Measurements from ENCODE around the gene SGO2. TPM values are rescaled to one million over a fixed set of nuclear protein-coding genes. Genes with fewer than 3 reads are reported as not detected.

SGO2 gene
- total RNA-seq, 1 experiment from 2014 or later: 20.1 TPM

DNA sequence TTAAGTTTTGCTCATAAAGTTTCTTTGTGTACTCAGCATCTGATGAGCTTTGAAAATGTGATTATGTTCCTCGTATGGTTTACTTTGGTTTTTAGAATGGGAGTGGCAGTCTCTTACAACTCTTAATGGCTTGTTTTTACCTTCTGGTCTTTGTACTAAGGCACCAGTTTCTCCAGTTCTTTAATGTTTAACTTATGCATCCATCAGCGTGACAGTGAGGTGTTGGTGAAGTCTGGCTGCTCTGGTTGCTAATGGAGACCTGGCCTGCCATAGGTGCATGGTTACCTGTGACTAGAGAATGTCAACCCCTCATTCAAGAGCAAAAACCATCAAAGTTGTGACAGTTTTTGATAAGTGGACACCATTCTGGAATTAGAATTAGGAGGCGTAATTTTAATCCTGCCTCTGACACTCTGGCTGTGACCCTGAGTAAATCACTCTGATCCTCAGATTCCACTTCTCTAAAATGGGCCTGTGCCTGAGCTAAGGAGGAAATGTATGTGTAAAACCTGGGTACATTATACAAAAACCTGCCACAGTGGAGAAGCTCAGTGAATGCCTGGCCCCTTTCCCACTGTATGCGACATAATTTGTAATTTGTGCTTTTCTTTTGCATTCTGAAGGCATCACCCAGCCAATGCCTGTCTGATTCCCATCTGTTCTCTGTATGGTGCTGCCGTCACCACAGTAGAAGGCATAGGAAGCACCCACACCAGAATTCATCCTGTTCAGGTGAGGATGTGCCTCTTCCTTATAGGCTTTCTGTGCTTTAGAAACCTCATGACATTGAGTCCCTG lies 71.0 kb downstream of the SGO2 start:
- no peaks in the 10 kb centered on the region for H3K27me3 ChIP-seq (replicated peaks; ENCODE audit: control insufficient read depth, insufficient read depth, low read length)
- peaks cover 9% of the 10 kb centered on the region for H3K9me3 Mint-ChIP-seq (ENCODE audit: unreplicated experiment)
- H3K27ac Mint-ChIP-seq (ENCODE audit: unreplicated experiment): peak overlapping the region; percentile 70
- no peaks in the 10 kb centered on the region for H3K27me3 Mint-ChIP-seq (ENCODE audit: insufficient read depth, unreplicated experiment)
- H3K36me3 Mint-ChIP-seq (ENCODE audit: insufficient read depth, unreplicated experiment): no peaks in the 10 kb centered on the region
- peaks cover 22% of the 10 kb centered on the region for H3K4me1 ChIP-seq
- DNase-seq: peak; percentile 66 to 70
- TF ChIP-seq, protein P1, sequence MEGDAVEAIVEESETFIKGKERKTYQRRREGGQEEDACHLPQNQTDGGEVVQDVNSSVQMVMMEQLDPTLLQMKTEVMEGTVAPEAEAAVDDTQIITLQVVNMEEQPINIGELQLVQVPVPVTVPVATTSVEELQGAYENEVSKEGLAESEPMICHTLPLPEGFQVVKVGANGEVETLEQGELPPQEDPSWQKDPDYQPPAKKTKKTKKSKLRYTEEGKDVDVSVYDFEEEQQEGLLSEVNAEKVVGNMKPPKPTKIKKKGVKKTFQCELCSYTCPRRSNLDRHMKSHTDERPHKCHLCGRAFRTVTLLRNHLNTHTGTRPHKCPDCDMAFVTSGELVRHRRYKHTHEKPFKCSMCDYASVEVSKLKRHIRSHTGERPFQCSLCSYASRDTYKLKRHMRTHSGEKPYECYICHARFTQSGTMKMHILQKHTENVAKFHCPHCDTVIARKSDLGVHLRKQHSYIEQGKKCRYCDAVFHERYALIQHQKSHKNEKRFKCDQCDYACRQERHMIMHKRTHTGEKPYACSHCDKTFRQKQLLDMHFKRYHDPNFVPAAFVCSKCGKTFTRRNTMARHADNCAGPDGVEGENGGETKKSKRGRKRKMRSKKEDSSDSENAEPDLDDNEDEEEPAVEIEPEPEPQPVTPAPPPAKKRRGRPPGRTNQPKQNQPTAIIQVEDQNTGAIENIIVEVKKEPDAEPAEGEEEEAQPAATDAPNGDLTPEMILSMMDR (IDR thresholded peaks at IDR 0.05; ENCODE audit: insufficient read depth in 1 of 2, low read depth in 1 of 2, low read length in 1 of 2, severe bottlenecking in 1 of 2, unreplicated experiment in 1 of 2): no peak
- no peaks in the 10 kb centered on the region for H3K36me3 ChIP-seq (ENCODE audit: control insufficient read depth, insufficient read depth, low read length)
- H3K9me3 ChIP-seq: no peaks in the 10 kb centered on the region
- peak overlapping the region; percentile 37 for H3K4me3 Mint-ChIP-seq (ENCODE audit: unreplicated experiment)
- H3K4me1 Mint-ChIP-seq (ENCODE audit: low read depth, unreplicated experiment): peaks cover 43% of the 10 kb centered on the region
- H3K4me3 ChIP-seq (ENCODE audit: low read depth, low read length): no peak overlapping the region
- ChIA-PET CTCF (no interaction called here), POLR2A (no interaction called here)
- BruUV-seq (replicated peaks): no TSS peak
- intact Hi-C loops (cut with micrococcal nuclease; ENCODE audit: unreplicated experiment): no loop called here

DNA sequence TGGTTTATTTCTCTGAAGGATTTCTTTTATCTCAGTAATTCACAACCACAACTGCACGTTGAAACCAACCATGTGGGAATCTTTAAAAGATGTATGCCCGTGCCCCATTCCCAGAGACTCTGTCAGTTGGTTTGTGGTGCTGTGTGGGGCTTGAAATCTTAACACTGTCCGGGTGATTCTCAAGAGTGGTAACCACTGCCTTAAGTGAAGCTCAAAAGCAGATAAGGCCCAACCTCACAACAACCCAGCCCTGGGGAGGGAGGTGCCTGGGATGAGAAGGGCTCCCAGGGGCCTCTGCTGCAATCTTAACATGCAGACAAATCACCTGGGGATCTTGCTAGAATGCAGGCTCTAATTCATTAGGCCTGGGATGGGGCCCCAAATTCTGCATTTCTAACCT lies 73.2 kb downstream of the SGO2 start:
- H3K4me1 Mint-ChIP-seq (ENCODE audit: low read depth, unreplicated experiment): peaks cover 49% of the 10 kb centered on the region
- DNase-seq: no peak
- no peaks in the 10 kb centered on the region for H3K36me3 Mint-ChIP-seq (ENCODE audit: insufficient read depth, unreplicated experiment)
- Histone ChIP-seq H3K4me3 (ENCODE audit: low read depth, low read length) (no peak overlapping the region), H3K9me3 (no peaks in the 10 kb centered on the region), H3K27me3 (replicated peaks; ENCODE audit: control insufficient read depth, insufficient read depth, low read length) (no peaks in the 10 kb centered on the region), H3K4me1 (peaks cover 33% of the 10 kb centered on the region), H3K36me3 (ENCODE audit: control insufficient read depth, insufficient read depth, low read length) (no peaks in the 10 kb centered on the region)
- no TSS peak for BruUV-seq (replicated peaks)
- peaks cover 9% of the 10 kb centered on the region for H3K9me3 Mint-ChIP-seq (ENCODE audit: unreplicated experiment)
- CTCF ChIA-PET: no interaction called here
- no peaks in the 10 kb centered on the region for H3K27me3 Mint-ChIP-seq (ENCODE audit: insufficient read depth, unreplicated experiment)
- H3K27ac Mint-ChIP-seq (ENCODE audit: unreplicated experiment): no peak overlapping the region
- H3K4me3 Mint-ChIP-seq (ENCODE audit: unreplicated experiment): no peak overlapping the region
- TF ChIP-seq, protein P1 (IDR thresholded peaks at IDR 0.05; ENCODE audit: insufficient read depth in 1 of 2, low read depth in 1 of 2, low read length in 1 of 2, severe bottlenecking in 1 of 2, unreplicated experiment in 1 of 2): no peak
- POLR2A ChIA-PET: no interaction called here
- intact Hi-C loops (cut with micrococcal nuclease; ENCODE audit: unreplicated experiment): no loop called here

DNA sequence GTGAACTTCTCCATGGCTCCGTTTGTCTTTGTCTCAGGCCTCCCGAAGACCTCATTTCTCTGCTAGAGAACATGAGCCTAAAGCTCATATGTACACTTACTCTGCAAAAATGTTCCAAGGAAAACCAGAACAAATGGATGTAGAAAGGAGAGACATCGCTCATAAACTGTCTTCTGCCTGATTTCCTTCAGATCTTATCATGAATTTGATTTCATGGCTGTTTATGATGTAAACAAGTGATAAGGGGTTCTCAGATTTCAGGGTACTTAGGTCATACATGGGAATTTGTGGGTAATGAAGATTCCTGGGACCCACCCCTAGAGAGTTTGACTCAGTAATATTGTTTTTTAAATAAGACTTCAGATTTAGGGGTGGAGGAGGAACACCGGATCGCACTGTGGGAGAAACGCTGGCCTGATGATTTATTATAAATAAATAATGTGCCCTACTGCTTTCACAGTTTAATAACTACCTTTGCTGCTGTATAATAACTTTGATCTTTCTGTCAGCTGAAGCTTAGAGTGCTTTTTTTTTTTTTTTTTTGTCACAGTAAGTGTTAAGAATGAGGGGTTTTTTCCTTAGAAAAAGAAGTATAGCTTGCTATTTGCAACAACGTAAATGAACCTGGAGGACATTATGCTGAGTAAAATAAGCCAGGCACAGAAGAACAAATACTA lies 74.7 kb downstream of the SGO2 start:
- TF ChIP-seq, protein P1 (IDR thresholded peaks at IDR 0.05; ENCODE audit: insufficient read depth in 1 of 2, low read depth in 1 of 2, low read length in 1 of 2, severe bottlenecking in 1 of 2, unreplicated experiment in 1 of 2): no peak
- Histone ChIP-seq H3K9me3 (no peaks in the 10 kb centered on the region), H3K4me1 (peaks cover 36% of the 10 kb centered on the region), H3K27me3 (replicated peaks; ENCODE audit: control insufficient read depth, insufficient read depth, low read length) (no peaks in the 10 kb centered on the region), H3K36me3 (ENCODE audit: control insufficient read depth, insufficient read depth, low read length) (no peaks in the 10 kb centered on the region), H3K4me3 (ENCODE audit: low read depth, low read length) (no peak overlapping the region)
- intact Hi-C loops (cut with micrococcal nuclease; ENCODE audit: unreplicated experiment): no loop called here
- ChIA-PET POLR2A (no interaction called here), CTCF (interaction anchor here (0.6 kb wide), 1 partner anchor 22 kb away, joined by 6 read pairs; no protein-coding TSS in a partner anchor)
- DNase-seq: no peak
- H3K27me3 Mint-ChIP-seq (ENCODE audit: insufficient read depth, unreplicated experiment): no peaks in the 10 kb centered on the region
- BruUV-seq (replicated peaks): no TSS peak
- H3K4me1 Mint-ChIP-seq (ENCODE audit: low read depth, unreplicated experiment): peaks cover 51% of the 10 kb centered on the region
- H3K27ac Mint-ChIP-seq (ENCODE audit: unreplicated experiment): no peak overlapping the region
- H3K4me3 Mint-ChIP-seq (ENCODE audit: unreplicated experiment): no peak overlapping the region
- H3K36me3 Mint-ChIP-seq (ENCODE audit: insufficient read depth, unreplicated experiment): no peaks in the 10 kb centered on the region
- H3K9me3 Mint-ChIP-seq (ENCODE audit: unreplicated experiment): peaks cover 7% of the 10 kb centered on the region
